NCI-H524 treated with DMSO at 0.1 percent for 48 hours (cell line): Measurements from ENCODE around the gene ATAD3B.
A peak's percentile ranks its signal among the peaks of the same experiment; 100 is the strongest.
"Not testable (repeated sequence)": the region's sequence is repeated elsewhere in the genome, so short reads cannot be mapped to it uniquely, and the experiment has no call there.

Experiments used
- DNase-seq: peaks from one replicate; lab custom pipeline; 2025; lab: John Stamatoyannopoulos, UW

ATAD3B gene

GRCh38 chr1:1452882-1453281, 18.7 kb upstream of the ATAD3B start:
- DNase-seq, result no peak

DNA sequence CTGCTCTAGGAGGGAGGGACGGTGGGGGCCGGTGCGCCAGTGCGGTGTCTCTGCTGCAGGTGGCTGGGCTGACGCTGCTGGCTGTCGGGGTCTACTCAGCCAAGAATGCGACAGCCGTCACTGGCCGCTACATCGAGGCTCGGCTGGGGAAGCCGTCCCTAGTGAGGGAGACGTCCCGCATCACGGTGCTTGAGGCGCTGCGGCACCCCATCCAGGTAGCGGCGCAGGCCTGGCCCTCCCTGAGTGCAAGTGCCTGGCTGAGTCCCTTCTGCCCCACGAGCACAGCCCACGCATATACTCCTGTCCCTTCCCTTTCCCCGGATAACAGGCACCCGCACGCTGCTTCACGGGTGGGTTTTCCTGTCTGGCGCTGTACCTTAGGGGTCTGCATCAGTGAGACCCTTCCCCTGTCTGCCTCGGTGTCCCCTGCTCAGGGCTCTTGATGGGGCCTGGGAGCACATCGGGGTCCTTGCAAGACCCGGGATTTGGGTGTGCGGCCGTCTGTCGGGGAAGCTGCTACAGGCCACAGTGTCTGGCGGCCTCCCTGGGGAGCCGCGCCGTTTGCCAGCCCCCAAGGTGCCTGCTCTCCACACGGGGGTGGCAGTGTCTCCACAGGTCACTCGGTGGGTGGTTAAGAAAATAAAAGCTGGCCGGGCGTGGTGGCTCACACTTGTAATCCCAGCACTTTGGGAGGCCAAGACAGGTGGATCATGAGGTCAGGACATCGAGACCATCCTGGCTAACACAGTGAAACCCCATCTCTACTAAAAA, 17.1 kb upstream of the ATAD3B start:
- not testable (repeated sequence) for DNase-seq

DNA sequence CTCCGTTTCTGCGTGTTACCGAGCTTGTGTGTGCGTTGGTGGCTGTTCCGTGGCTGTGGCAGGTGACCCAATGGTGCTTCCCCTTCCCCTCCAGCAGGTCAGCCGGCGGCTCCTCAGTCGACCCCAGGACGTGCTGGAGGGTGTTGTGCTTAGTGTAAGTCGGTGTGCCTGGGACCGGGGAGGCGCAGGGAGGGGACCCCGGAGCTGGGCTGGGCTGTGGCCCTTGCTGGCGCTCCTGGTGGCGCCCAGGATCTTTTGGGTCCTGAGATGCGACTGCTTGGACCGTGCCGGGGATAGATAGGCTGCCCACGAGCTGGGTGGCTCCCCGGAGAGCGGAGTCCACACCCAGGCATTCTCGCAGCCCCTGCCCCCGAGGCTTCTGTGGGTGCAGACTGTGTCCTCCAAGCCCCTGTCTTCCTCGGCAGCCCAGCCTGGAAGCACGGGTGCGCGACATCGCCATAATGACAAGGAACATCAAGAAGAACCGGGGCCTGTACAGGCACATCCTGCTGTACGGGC, 16.1 kb upstream of the ATAD3B start:
- no peak for DNase-seq

GRCh38 chr1:1455934-1456333, 15.6 kb upstream of the ATAD3B start:
- not testable (repeated sequence) for DNase-seq

DNA sequence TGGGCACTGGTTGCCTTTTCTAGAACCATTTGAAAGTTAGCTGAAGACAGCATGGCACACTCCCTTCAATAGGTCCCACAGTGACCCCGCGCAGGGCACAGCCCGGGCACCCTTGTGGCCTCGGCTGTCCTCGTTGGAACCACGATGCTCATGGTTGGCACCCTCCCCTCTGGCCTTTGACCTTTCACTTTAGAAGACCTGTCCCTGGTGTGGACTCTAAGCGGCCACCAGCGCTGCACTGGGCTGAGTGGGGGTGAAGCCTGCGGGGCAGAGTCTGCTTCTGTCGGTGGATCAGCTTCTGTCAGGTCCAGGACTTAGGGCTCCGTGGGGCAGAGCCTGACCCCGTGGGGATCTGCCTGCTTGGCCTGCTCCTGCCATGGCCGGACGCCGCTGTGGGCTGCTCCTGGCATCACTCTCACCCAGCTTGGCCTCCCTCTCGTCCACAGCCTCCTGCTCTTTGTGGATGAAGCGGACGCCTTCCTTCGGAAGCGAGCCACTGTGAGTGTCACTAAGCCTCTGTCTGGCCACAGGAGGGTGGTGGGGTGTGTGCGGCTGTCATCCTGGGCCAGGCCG, 14.8 kb upstream of the ATAD3B start:
- DNase-seq, result not testable (repeated sequence)

DNA sequence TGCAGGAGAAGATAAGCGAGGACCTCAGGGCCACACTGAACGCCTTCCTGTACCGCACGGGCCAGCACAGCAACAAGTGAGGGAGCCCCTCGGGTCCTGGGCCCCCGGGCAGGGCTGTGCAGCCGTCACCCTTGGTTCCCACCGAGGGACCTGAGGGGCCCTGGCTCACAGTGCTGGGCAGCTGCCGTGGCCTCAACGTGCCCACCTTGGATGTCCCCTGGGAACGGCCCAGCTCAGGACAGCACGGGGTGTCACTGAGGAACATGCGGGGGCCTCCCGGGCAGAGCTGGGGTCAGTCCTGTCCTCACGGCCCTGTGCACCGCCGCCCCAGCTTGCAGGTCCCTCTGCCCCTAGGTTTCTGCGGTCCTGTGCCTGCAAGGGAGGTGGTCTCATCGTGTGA, 12.4 kb upstream of the ATAD3B start:
- not testable (repeated sequence) for DNase-seq

DNA sequence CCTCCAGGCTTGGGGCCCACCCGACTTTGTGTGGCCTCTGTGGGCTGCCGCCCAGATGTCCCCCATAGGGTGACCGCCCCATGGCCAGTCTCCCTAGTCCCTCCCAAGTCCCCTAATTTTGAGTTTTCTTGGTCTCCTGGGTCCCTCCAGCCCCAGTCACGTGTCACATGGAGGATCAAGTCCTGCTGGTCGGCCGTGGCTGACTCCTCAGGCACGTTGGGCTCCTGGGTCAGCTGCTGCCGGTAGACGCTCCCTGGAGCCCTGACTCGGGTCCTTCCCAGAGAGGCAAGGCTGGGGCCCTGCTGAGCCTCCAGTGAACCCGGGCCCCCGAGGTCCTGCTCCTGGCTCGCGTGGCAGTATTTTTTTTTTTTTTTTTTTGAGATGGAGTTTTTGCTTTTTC, 11.9 kb upstream of the ATAD3B start:
- not testable (repeated sequence) for DNase-seq

- no peak for DNase-seq
These were observed 10.9 kb upstream of the ATAD3B start for GRCh38 chr1:1460540-1461130.

DNA sequence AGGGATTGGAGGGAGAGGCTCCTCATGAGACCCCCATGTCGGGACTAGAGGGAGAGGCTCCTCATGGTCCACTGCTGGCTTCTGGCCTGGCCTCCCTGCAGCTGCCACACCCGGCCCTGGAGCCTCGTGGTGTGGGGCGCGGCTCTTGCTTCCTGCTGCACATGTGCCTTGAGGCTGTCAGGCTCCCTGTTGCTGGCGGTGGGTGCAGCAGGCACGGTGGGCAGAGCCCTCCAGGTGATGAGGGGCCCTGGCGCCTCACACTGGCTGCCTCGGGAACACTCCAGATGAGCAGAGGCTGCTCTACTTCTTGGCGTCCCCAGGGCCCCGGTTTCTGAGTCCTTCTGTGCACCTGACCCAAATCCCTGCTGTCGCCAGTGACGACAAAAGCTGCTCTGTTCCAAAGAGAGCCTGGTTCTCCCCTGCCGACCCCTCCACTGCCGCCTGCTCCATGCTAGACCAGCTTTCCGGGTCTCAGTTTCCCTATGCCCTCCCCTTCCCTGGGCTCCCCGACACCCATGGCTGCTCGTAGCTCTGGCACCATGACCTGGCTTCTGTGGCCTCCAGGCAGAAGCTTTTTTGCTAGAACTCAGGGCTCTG, 9.7 kb upstream of the ATAD3B start:
- no peak for DNase-seq

DNA sequence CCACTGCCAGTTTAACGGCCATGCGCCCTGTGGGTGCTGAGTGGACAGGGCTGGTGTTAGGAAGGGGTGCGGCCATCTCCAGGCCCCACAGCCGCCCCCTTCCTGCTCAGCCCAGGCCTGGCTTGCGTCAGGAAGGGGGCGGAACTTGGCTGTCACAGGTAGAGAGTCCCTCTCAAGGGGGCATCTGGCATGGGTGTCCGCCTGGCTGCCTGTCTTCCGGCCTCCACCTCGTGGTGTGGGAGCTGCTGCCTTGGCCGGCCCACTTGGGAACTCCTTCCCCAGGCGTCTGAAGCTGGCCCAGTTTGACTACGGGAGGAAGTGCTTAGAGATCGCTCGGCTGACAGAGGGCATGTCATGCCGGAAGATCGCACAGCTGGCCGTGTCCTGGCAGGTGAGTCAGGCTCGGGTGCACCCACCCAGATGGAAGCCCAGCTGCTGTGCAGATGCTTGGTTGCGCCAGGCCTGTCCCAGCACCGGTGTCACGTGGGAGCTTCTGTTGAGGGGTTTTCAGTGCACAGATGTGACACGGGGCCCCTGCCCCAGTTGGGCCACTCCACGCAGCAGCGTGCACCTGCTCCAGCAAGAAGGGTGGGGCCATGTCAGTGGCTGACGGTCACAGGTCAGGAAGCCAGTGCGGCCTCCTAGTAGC, 9.1 kb upstream of the ATAD3B start:
- peak; percentile 13 for DNase-seq

DNA sequence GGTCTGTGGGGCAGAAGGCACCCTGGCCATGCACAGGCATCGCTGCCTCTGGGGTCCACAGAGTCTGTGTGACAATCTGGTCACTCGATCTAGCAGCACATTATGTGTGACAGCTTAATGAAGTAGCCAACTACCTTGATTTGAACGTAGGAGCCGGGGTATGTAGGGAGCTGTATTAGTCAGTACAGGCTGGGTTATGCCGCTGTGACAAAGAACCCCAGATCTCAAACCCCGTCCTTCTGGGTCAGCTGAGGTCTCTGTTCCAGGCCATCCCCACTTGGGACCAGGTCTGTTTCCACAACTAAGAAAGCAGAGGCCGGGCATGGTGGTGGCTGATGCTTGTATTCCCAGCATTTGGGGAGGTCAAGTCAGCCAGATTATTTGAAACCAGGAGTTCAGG, 8.3 kb upstream of the ATAD3B start:
- no peak for DNase-seq

DNA sequence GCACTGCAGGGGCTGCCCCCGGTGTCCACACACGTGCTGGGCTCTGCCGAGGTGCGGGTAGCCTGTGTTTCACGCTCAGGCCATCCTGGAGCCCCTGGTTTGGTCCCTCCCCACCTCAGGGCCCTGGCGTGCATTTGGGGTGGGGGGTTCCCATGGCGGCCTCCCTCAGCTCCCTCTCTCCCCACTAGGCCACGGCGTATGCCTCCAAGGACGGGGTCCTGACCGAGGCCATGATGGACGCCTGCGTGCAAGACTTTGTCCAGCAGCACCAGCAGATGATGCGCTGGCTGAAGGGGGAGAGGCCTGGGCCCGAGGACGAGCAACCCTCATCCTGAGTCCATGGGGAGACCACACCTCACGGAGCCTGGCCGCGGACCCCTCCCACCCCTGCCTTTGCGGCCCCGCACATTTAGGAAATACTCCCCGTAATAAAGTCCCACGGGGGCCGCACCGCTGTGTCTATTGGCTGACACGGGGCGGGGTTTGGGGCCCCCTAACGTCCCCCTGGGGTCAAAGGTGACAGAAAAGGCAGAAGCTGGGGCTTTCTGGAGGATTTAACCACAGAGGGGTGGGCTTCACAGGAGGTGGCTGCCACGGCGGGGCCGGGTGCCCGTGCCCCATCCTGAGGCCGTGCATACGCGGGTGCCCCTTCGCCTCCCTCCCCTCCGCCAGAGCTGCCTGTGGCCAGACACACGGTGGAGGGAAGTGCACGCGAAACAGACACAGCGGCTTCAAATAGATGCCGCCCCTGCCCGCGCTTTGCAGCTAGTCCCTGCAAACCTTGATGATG, 3.2 kb upstream of the ATAD3B start:
- not testable (repeated sequence) for DNase-seq

- no peak for DNase-seq
These were observed 758 bp upstream of the ATAD3B start for GRCh38 chr1:1470626-1471388.

GRCh38 chr1:1472053-1472876, 700 bp downstream of the ATAD3B start:
- DNase-seq, result not testable (repeated sequence)

DNA sequence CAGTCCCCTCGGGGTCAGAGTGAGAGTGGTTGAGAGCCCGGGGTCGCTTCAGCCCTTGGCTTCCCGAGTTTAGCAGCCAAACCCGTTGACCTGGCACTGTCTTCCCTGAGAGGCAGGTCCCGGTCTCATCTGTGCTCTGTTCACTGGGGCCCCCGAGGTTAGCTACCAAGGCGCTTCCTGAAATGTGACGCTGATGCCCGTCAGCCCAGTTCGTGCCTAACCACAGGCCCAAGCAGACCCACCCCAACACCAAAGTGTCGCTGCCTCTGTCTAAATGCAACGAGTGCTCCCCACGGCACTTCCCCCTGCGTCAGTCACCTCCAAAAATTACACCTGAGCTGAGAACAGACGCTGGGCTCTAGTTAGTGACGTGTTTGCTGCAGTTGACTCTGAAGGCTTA, 4.4 kb downstream of the ATAD3B start:
- not testable (repeated sequence) for DNase-seq

DNA sequence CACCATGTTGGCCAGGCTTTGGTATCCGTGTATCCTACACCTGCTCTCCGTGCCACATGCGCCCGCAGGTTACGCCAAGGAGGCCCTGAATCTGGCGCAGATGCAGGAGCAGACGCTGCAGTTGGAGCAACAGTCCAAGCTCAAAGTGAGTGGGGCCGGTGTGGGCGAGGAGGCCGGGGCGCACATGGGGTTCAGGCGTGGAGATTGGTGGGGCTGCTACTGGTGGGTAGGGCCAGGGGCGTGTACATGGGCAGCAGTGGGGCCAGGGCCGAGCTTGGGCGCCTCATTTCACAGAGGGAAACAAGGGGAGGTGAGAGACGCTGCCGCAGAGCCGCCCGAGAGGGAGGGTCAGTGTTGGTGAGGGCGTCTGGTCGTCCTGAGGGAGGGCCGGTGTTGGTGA, 5.6 kb downstream of the ATAD3B start:
- no peak for DNase-seq

DNA sequence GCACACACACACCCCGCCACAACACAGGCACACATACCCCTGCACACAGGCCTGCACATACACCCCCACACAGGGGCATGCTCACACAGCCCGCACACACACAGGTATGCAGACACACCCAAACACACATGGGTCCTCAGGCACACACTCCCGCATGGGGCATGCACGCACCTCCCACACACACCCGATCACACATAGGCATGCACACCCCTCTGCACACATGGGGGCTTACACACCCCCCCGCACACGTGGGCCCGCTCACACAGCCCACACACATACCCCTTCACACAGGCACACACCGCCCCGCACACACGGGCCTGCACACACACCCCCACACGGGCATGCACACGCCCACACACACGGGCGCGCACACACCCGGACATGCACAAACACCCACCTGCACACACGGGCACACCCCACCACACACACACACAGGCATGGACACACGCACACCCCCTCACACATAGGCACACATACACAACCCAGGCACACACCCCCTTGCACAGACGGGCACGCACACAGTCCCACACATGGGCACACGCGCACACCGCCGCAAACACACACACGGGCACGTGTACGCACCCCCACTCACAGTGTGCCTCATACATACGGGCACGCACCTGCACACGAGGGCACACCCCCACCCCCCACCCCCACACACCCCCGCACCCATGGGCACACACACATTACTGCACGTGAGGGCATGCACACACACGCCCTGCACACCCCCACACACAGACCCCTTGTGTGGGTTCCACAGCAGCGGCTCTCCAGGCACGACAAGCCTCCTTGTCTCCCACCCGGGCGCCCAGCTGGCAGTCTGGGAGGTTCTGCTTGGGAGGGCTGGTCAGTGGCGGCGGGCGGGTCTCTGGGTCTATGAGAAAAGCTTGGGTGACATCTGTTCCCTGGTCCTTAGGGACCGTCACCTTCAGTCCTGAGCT, 8.3 kb downstream of the ATAD3B start:
- DNase-seq, result no peak

DNA sequence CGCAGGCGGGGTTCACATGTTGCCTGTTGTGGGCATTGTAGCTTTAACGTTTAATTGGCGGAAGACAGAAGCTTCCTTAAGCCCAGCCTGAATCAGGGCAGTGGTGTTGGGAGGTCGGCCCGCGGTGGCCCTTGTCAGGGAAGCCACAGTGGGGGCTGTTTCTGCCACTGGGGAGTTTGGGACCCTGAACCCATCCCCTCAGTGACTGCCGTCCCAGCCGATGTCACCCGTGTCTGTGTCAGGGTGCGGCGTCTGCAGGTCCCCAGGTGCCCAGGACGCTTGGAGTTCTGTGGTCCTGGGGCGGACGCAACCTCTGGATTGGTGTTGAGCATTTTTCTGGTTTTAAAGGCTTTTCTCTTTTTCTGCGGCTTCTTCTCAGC, 8.9 kb downstream of the ATAD3B start:
- DNase-seq, result not testable (repeated sequence)

DNA sequence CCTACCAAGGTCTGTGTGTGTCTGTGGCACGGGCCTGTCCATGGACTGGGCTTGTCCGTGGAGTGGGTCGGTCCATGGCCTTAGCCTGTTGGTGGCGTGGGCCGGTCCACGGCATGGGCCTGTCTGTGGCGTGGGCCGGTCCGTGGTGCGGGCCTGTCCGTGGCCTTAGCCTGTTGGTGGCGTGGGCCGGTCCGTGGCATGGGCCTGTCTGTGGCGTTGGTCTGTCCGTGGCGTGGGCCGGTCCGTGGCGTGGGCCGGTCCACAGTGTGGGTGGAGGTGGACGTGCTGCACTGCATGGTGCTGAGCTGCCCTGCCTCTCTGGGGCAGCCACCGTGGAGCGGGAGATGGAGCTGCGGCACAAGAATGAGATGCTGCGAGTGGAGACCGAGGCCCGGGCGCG, 10.2 kb downstream of the ATAD3B start:
- not testable (repeated sequence) for DNase-seq
